ENCODE data around the gene DMD. TPM values are rescaled to one million over a fixed set of nuclear protein-coding genes. Genes with fewer than 3 reads are reported as not detected.
A peak's percentile ranks its signal among the peaks of the same experiment; 100 is the strongest.

Gene DMD
- total and polyA plus RNA-seq, 2 donors (not counting 1 experiment from before 2014, with no cell fraction given): 2.0 to 51.8 TPM

DNA sequence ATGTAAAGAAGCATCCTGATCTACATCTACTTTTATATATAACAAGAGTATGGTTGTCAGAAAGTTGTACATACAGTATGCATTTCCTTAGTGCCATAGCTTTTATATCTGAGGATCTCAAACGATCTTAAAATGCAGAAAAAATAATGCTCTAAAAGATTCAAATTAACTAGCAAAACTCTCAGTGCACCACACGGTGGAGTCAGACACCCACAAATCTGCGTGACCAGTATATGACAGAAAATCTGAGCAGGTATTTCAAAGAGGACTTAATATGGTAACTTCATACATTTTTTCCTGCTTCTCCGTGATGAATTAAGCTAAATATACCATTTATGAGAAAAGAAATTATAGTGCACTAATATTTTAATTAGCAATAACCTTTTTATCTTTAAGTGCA lies 803.0 kb downstream of the DMD start:
- H3K4me2 ChIP-seq (replicated peaks; ENCODE audit: low read depth, low read length, poor library complexity, severe bottlenecking): no peak overlapping the region
- H3K4me1 ChIP-seq (ENCODE audit: control insufficient read depth in 2 of 2, insufficient read depth in 2 of 2, low read length in 2 of 2): no peaks in the 10 kb centered on the region
- no peaks in the 10 kb centered on the region for H3K27me3 Mint-ChIP-seq
- no peaks in the 10 kb centered on the region for H3K27me3 ChIP-seq (replicated peaks in 1 of 4; ENCODE audit: control extremely low read depth in 1 of 4, control insufficient read depth in 3 of 4, insufficient read depth in 4 of 4, low read length in 3 of 4)
- no peaks in the 10 kb centered on the region for H3K36me3 ChIP-seq (replicated peaks in 1 of 2; ENCODE audit: control extremely low read depth in 1 of 2, control insufficient read depth in 1 of 2, extremely low read depth in 1 of 2, insufficient read depth in 2 of 2, low read length in 1 of 2)
- peaks cover 5% of the 10 kb centered on the region for H3K4me1 Mint-ChIP-seq
- no peak overlapping the region for H3K4me3 Mint-ChIP-seq
- no peaks in the 10 kb centered on the region for H4K20me1 ChIP-seq (ENCODE audit: control insufficient read depth, insufficient read depth, low read length, poor library complexity, severe bottlenecking)
- H3K27ac Mint-ChIP-seq: no peak overlapping the region
- intact Hi-C loops (cut with micrococcal nuclease): loop anchor here (2.0 kb wide), 1 partner anchor 266 kb away; no protein-coding TSS in a partner anchor
- ChIA-PET CTCF (interaction anchor here (0.7 to 1.7 kb wide), 8 partner anchors 10 to 1025 kb away, joined by 3 to 4 read pairs (median 3); no protein-coding TSS in a partner anchor), POLR2A (no interaction called here)
- H3K9me3 ChIP-seq (ENCODE audit: control extremely low read depth in 1 of 3, control insufficient read depth in 2 of 3, insufficient read depth in 1 of 3, low read length in 2 of 3): no peaks in the 10 kb centered on the region
- H2AFZ ChIP-seq (ENCODE audit: insufficient read depth, low read depth, low read length, poor library complexity, severe bottlenecking): no peak overlapping the region
- no peaks in the 10 kb centered on the region for H3K9me3 Mint-ChIP-seq (ENCODE audit: insufficient read depth)
- H3K27ac ChIP-seq (ENCODE audit: low read length in 2 of 2): no peak overlapping the region
- WGBS (ENCODE audit: insufficient coverage): no CpG with 5 or more reads among the region's 4 CpGs
- DNase-seq: peak; percentile 51
- no peak overlapping the region for H3K9ac ChIP-seq (ENCODE audit: low read length)
- TF ChIP-seq EZH2 (IDR thresholded peaks at IDR 0.05; ENCODE audit: borderline replicate concordance, insufficient read depth, low read depth, low read length, poor library complexity, severe bottlenecking) (no peak), CTCF (IDR thresholded peaks at IDR 0.05) (peak; percentile 71)
- no peak for ATAC-seq (ENCODE audit: low read depth)
- no peak overlapping the region for H3K4me3 ChIP-seq (ENCODE audit: control extremely low read depth in 1 of 5, extremely low read depth in 1 of 5, insufficient read depth in 1 of 5, low read depth in 2 of 5, low read length in 4 of 5)
- no peaks in the 10 kb centered on the region for H3K79me2 ChIP-seq (ENCODE audit: control insufficient read depth, insufficient read depth, low read length)

DNA sequence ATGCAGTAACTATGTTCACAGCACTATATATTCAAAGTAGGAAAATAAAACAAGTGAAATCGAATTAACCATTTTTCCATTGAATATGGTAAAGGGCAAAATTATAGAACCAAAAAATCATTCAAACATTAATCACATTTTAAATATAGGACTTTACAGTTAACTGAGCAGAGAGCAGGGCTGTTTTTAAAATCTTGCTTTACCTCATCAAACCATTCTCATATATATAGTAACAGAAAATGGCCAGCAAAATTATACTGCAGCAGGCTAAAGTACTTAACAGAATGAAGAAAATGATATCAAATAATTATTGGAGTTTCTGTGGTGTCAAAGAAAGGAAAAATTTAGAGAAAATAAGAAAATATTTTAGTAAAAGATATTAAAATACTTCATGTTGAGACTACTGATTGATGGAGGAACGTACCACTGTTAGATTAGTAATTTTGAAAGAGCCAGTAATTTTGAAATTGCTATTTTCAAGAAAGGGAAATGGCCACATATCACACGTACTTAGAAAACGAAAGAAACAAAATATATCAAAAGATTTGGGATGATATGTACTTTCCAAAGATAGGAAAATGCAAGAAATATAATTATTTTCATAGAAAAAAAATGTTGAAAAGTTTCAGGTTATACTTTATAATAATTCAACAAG lies 813.7 kb downstream of the DMD start:
- Histone ChIP-seq H4K20me1 (ENCODE audit: control insufficient read depth, insufficient read depth, low read length, poor library complexity, severe bottlenecking) (no peaks in the 10 kb centered on the region), H3K9me3 (ENCODE audit: control extremely low read depth in 1 of 3, control insufficient read depth in 2 of 3, insufficient read depth in 1 of 3, low read length in 2 of 3) (no peaks in the 10 kb centered on the region), H3K36me3 (replicated peaks in 1 of 2; ENCODE audit: control extremely low read depth in 1 of 2, control insufficient read depth in 1 of 2, extremely low read depth in 1 of 2, insufficient read depth in 2 of 2, low read length in 1 of 2) (no peaks in the 10 kb centered on the region), H2AFZ (ENCODE audit: insufficient read depth, low read depth, low read length, poor library complexity, severe bottlenecking) (no peak overlapping the region), H3K4me3 (ENCODE audit: control extremely low read depth in 1 of 5, extremely low read depth in 1 of 5, insufficient read depth in 1 of 5, low read depth in 2 of 5, low read length in 4 of 5) (no peak overlapping the region), H3K9ac (ENCODE audit: low read length) (no peak overlapping the region), H3K4me1 (ENCODE audit: control insufficient read depth in 2 of 2, insufficient read depth in 2 of 2, low read length in 2 of 2) (no peaks in the 10 kb centered on the region), H3K79me2 (ENCODE audit: control insufficient read depth, insufficient read depth, low read length) (no peaks in the 10 kb centered on the region), H3K27ac (ENCODE audit: low read length in 2 of 2) (no peak overlapping the region), H3K4me2 (replicated peaks; ENCODE audit: low read depth, low read length, poor library complexity, severe bottlenecking) (no peak overlapping the region), H3K27me3 (replicated peaks in 1 of 4; ENCODE audit: control extremely low read depth in 1 of 4, control insufficient read depth in 3 of 4, insufficient read depth in 4 of 4, low read length in 3 of 4) (no peaks in the 10 kb centered on the region)
- CTCF ChIA-PET: no interaction called here
- Mint-ChIP-seq H3K4me3 (no peak overlapping the region), H3K9me3 (ENCODE audit: insufficient read depth) (no peaks in the 10 kb centered on the region), H3K27me3 (no peaks in the 10 kb centered on the region), H3K4me1 (no peaks in the 10 kb centered on the region), H3K27ac (no peak overlapping the region)
- POLR2A ChIA-PET: no interaction called here
- TF ChIP-seq CTCF (IDR thresholded peaks at IDR 0.05) (no peak), EZH2 (IDR thresholded peaks at IDR 0.05; ENCODE audit: borderline replicate concordance, insufficient read depth, low read depth, low read length, poor library complexity, severe bottlenecking) (no peak)
- WGBS (ENCODE audit: insufficient coverage): no CpG with 5 or more reads among the region's 4 CpGs
- intact Hi-C loops (cut with micrococcal nuclease): no loop called here
- DNase-seq (no peak), ATAC-seq (ENCODE audit: low read depth) (no peak)
